Measurements from ENCODE around the gene MYO1A. TPM values are rescaled to one million over a fixed set of nuclear protein-coding genes. Genes with fewer than 3 reads are reported as not detected.

Gene MYO1A
- total RNA-seq, 2 experiments from 2014 or later: 0.19 to 0.47 TPM

DNA sequence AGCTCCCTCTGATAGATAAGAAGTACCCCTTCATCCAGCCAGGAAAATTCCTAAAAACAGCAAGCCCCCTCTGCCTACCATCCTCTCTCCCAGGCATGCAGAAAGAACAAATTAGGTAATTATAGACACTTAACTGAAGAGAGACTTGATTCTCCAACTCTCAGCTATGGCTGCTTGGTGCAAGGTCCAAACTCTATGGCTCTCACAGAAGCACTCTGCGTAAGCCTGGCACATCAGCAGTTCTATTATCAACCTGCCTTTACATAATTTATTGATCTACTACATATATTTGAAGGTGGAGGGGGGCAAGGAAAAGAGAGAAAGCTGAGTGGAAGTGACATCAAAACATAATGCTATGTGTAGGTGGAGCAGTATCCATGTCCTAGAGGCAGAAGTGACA, 1.1 kb upstream of the MYO1A start:
- H2AFZ ChIP-seq (ENCODE audit: low read length): no peak overlapping the region
- H3K4me2 ChIP-seq (ENCODE audit: low read length): no peak overlapping the region
- H3K9me2 ChIP-seq (ENCODE audit: insufficient read depth, low read length): no peaks in the 10 kb centered on the region
- ChIA-PET CTCF (ENCODE audit: unreplicated experiment) (interaction anchor here (0.9 kb wide), 1 partner anchor 9 kb away, joined by 3 read pairs; no protein-coding TSS in a partner anchor), POLR2A (interaction anchor here (1.8 kb wide), 1 partner anchor 10 kb away, joined by 5 read pairs; no protein-coding TSS in a partner anchor)
- H3K9me3 ChIP-seq (ENCODE audit: low read length): no peaks in the 10 kb centered on the region
- no peaks in the 10 kb centered on the region for H3K79me2 ChIP-seq (ENCODE audit: insufficient read depth, low read depth, low read length)
- no peak overlapping the region for H3K27ac ChIP-seq (ENCODE audit: low read depth, low read length, poor library complexity, severe bottlenecking)
- peaks cover 17% of the 10 kb centered on the region for H3K36me3 ChIP-seq (ENCODE audit: insufficient read depth, low read length)
- peaks cover 5% of the 10 kb centered on the region for H3K4me1 ChIP-seq (ENCODE audit: insufficient read depth, low read length, poor library complexity, severe bottlenecking)
- BruUV-seq (replicated peaks): no TSS peak
- DNase-seq (ENCODE audit: low spot score): no peak
- intact Hi-C loops (cut with micrococcal nuclease; ENCODE audit: unreplicated experiment): no loop called here
- no peak overlapping the region for H3K4me3 ChIP-seq (ENCODE audit: low read depth, low read length, poor library complexity, severe bottlenecking)
- no peaks in the 10 kb centered on the region for H4K20me1 ChIP-seq (ENCODE audit: insufficient read depth, low read length)
- TF ChIP-seq, protein P1, sequence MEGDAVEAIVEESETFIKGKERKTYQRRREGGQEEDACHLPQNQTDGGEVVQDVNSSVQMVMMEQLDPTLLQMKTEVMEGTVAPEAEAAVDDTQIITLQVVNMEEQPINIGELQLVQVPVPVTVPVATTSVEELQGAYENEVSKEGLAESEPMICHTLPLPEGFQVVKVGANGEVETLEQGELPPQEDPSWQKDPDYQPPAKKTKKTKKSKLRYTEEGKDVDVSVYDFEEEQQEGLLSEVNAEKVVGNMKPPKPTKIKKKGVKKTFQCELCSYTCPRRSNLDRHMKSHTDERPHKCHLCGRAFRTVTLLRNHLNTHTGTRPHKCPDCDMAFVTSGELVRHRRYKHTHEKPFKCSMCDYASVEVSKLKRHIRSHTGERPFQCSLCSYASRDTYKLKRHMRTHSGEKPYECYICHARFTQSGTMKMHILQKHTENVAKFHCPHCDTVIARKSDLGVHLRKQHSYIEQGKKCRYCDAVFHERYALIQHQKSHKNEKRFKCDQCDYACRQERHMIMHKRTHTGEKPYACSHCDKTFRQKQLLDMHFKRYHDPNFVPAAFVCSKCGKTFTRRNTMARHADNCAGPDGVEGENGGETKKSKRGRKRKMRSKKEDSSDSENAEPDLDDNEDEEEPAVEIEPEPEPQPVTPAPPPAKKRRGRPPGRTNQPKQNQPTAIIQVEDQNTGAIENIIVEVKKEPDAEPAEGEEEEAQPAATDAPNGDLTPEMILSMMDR (conservative IDR thresholded peaks at IDR 0.05; ENCODE audit: low read length): no peak
- no peak for TF ChIP-seq EZH2phosphoT487 (IDR thresholded peaks at IDR 0.05; ENCODE audit: borderline replicate concordance, low read depth, low read length)

DNA sequence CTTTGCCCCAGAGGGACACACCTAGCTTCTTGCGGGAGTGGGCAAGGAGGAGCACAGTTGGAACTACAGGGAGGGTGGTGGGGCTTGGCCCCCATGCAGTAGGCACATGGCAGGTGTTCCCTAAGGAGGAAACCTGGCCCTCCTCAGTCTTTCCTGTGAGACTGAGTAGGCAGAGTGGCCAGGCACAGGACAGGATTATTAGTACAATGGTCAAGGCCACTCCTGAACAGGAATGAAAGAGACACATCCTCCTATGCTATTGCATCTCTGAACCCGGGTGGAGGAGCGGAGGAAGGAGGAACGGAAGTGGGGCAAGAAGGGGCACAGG, 846 bp downstream of the MYO1A start:
- Histone ChIP-seq H3K79me2 (ENCODE audit: insufficient read depth, low read depth, low read length) (no peaks in the 10 kb centered on the region), H4K20me1 (ENCODE audit: insufficient read depth, low read length) (no peaks in the 10 kb centered on the region), H3K4me2 (ENCODE audit: low read length) (no peak overlapping the region), H3K4me3 (ENCODE audit: low read depth, low read length, poor library complexity, severe bottlenecking) (no peak overlapping the region), H2AFZ (ENCODE audit: low read length) (no peak overlapping the region), H3K27ac (ENCODE audit: low read depth, low read length, poor library complexity, severe bottlenecking) (no peak overlapping the region), H3K36me3 (ENCODE audit: insufficient read depth, low read length) (peaks cover 1% of the 10 kb centered on the region; the same call in 1 of the 2 replicates), H3K9me3 (ENCODE audit: low read length) (no peaks in the 10 kb centered on the region), H3K4me1 (ENCODE audit: insufficient read depth, low read length, poor library complexity, severe bottlenecking) (peaks cover 5% of the 10 kb centered on the region), H3K9me2 (ENCODE audit: insufficient read depth, low read length) (no peaks in the 10 kb centered on the region)
- TF ChIP-seq EZH2phosphoT487 (IDR thresholded peaks at IDR 0.05; ENCODE audit: borderline replicate concordance, low read depth, low read length): no peak
- TF ChIP-seq, protein P1 (conservative IDR thresholded peaks at IDR 0.05; ENCODE audit: low read length): no peak
- ChIA-PET CTCF (ENCODE audit: unreplicated experiment) (no interaction called here), POLR2A (interaction anchor here (0.6 kb wide), 2 partner anchors 82 to 432 kb away, joined by 3 read pairs; no protein-coding TSS in a partner anchor)
- no peak for DNase-seq (ENCODE audit: low spot score)
- BruUV-seq (replicated peaks): no TSS peak
- intact Hi-C loops (cut with micrococcal nuclease; ENCODE audit: unreplicated experiment): no loop called here

DNA sequence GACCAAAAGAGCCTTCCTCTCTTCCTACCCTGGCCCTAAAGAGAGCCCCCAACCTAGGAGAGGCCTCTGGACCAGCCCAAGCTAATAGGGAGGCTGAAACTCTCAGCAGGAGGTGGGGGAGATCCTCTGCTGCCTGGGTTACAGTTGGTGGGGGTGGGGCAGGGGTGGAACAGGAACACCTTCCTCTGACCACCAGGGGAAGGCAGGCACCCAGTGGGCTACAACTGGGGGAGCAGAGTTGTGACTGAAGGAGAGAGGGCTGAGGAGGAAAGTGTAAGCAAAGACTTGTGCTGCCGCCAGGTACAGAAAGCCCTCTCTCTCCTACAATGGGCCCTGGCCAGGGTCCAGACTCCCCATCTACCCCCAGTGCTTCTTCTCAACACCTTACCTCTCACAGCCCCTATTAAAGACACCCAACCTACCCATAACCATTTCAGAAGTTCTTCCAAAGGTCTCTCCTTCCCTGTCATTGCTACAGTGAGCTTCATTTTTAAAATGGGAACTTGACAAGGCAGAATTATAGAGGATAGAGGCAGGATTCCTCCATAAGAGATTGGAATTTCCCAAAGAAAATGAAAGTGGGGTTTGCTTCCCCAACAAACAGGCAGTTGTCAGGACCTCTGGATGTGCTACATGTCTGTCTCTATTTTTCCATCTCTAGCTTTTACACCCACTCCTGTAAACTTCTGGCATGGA, 1.4 kb downstream of the MYO1A start:
- BruUV-seq (replicated peaks): no TSS peak
- Histone ChIP-seq H2AFZ (ENCODE audit: low read length) (no peak overlapping the region), H3K4me2 (ENCODE audit: low read length) (no peak overlapping the region), H3K79me2 (ENCODE audit: insufficient read depth, low read depth, low read length) (no peaks in the 10 kb centered on the region), H3K36me3 (ENCODE audit: insufficient read depth, low read length) (no peaks in the 10 kb centered on the region), H3K4me1 (ENCODE audit: insufficient read depth, low read length, poor library complexity, severe bottlenecking) (peaks cover 5% of the 10 kb centered on the region), H3K4me3 (ENCODE audit: low read depth, low read length, poor library complexity, severe bottlenecking) (no peak overlapping the region), H3K27ac (ENCODE audit: low read depth, low read length, poor library complexity, severe bottlenecking) (no peak overlapping the region), H3K9me3 (ENCODE audit: low read length) (no peaks in the 10 kb centered on the region), H4K20me1 (ENCODE audit: insufficient read depth, low read length) (no peaks in the 10 kb centered on the region), H3K9me2 (ENCODE audit: insufficient read depth, low read length) (no peaks in the 10 kb centered on the region)
- intact Hi-C loops (cut with micrococcal nuclease; ENCODE audit: unreplicated experiment): no loop called here
- TF ChIP-seq, protein P1 (conservative IDR thresholded peaks at IDR 0.05; ENCODE audit: low read length): no peak
- TF ChIP-seq EZH2phosphoT487 (IDR thresholded peaks at IDR 0.05; ENCODE audit: borderline replicate concordance, low read depth, low read length): no peak
- no peak for DNase-seq (ENCODE audit: low spot score)
- POLR2A ChIA-PET: interaction anchor here (0.6 kb wide), 2 partner anchors 82 to 432 kb away, joined by 3 read pairs; no protein-coding TSS in a partner anchor
- CTCF ChIA-PET (ENCODE audit: unreplicated experiment): no interaction called here

Measured in OCI-LY7 (cell line).